ENCODE measurements around the gene PLD2. TPM values are rescaled to one million over a fixed set of nuclear protein-coding genes. Genes with fewer than 3 reads are reported as not detected.

The PLD2 gene
- total RNA-seq, 1 experiment from 2014 or later = 24.3 TPM

DNA sequence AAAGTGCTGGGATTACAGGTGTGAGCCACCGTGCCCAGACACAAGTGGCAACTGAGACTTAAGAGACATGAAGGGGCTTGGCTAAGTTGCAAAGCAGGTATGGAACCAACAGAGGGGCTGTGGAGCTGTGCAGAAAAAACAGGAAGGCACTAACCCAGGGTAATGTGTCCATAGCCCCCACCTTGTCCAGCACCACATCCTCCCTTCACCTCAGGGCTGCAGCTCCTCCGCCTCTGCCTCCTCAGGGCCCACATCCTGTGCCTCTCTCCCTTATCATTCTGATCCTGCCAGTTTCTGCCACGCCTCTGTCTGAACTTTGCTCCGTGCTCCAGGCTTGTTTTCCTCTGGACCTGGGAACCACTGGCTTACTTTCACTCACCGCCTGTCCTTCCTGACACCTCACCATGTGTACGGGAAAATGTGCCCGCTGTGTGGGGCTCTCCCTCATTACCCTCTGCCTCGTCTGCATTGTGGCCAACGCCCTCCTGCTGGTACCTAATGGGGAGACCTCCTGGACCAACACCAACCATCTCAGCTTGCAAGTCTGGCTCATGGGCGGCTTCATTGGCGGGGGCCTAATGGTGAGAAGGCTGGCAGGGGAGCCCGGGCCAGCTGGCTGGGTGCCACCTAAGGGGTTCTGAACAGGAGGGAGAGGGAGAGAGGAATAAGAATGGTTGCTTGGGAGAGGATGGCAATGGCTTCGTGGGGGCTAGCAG is 35.3 kb upstream of the PLD2 start, which contains the start of gene TM4SF5:
TSS of gene TM4SF5 (plus strand) at position 368 of the 716 bp plus-strand sequence. CDS start at position 405, 37 bp downstream.
- peak within 1 kb of the TSS; percentile 63 for H2AFZ ChIP-seq (ENCODE audit: low read length)
- intact Hi-C loops (cut with micrococcal nuclease) = no loop called here
- H3K9me2 ChIP-seq (replicated peaks; ENCODE audit: low read length) = no peaks in the 10 kb centered on the region
- no peak within 1 kb of the TSS for H3K27ac ChIP-seq (ENCODE audit: low read length)
- H3K4me2 ChIP-seq (ENCODE audit: low read length) = peak within 1 kb of the TSS; percentile 41; the same call in 1 of the 2 replicates
- H3F3A ChIP-seq (ENCODE audit: low read length, unreplicated experiment) = no peaks in the 10 kb centered on the region
- H3K9me3 ChIP-seq (ENCODE audit: low read length) = no peaks in the 10 kb centered on the region
- peaks cover 12% of the 10 kb centered on the region for H3K4me1 ChIP-seq (ENCODE audit: insufficient read depth, low read length)
- H3K79me2 ChIP-seq (ENCODE audit: low read length) = no peaks in the 10 kb centered on the region
- no peaks in the 10 kb centered on the region for H4K20me1 ChIP-seq (ENCODE audit: low read length)
- peak; percentile 28 for DNase-seq
- no peak within 1 kb of the TSS for H3K9ac ChIP-seq (ENCODE audit: low read length)
- peak; percentile 59 for ATAC-seq
- BruUV-seq (replicated peaks) = no TSS peak
- POLR2A ChIA-PET (ENCODE audit: unreplicated experiment) = interaction anchor here (0.6 kb wide), 1 partner anchor 128 kb away, joined by 4 read pairs; no protein-coding TSS in a partner anchor
- 0 out of 2 replicates have a peak within 1 kb of the TSS, but pooled peaks have one; percentile 15 for H3K4me3 ChIP-seq (ENCODE audit: low read length)
- H3K27me3 ChIP-seq (ENCODE audit: low read length) = no peaks in the 10 kb centered on the region
- TF ChIP-seq EZH2 (IDR thresholded peaks at IDR 0.05; ENCODE audit: low read length, unreplicated experiment) (no peak), EZH2phosphoT487 (IDR thresholded peaks at IDR 0.05; ENCODE audit: borderline replicate concordance, low read length) (no peak)
- TF ChIP-seq, protein P1, sequence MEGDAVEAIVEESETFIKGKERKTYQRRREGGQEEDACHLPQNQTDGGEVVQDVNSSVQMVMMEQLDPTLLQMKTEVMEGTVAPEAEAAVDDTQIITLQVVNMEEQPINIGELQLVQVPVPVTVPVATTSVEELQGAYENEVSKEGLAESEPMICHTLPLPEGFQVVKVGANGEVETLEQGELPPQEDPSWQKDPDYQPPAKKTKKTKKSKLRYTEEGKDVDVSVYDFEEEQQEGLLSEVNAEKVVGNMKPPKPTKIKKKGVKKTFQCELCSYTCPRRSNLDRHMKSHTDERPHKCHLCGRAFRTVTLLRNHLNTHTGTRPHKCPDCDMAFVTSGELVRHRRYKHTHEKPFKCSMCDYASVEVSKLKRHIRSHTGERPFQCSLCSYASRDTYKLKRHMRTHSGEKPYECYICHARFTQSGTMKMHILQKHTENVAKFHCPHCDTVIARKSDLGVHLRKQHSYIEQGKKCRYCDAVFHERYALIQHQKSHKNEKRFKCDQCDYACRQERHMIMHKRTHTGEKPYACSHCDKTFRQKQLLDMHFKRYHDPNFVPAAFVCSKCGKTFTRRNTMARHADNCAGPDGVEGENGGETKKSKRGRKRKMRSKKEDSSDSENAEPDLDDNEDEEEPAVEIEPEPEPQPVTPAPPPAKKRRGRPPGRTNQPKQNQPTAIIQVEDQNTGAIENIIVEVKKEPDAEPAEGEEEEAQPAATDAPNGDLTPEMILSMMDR (conservative IDR thresholded peaks at IDR 0.05; ENCODE audit: low read depth, low read length) = no peak
- H3K36me3 ChIP-seq (ENCODE audit: low read depth, low read length) = no peaks in the 10 kb centered on the region
- CTCF ChIA-PET = no interaction called here

DNA sequence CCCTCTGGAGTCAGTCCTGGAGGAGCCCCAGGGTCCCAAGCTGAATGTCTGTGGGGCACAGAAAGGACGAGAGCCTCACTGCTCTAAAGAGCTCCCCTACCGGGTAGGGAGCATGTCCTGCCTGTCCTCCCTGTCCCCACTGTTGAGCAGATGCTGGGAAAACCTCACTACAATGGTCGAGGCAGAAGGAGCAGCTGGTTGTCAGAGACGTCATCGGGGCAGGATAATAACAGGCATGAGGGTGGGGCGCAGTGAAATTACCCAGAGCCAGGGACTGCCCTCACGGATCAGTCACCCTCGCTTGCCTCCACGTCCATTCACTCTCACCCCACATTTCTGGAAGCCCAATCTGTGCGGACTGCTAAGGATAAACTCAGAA is 34.7 kb upstream of the PLD2 start:
- POLR2A ChIA-PET (ENCODE audit: unreplicated experiment) = interaction anchor here (0.6 kb wide), 1 partner anchor 128 kb away, joined by 4 read pairs; no protein-coding TSS in a partner anchor
- ATAC-seq = no peak
- intact Hi-C loops (cut with micrococcal nuclease) = no loop called here
- Histone ChIP-seq H3K4me2 (ENCODE audit: low read length) (no peak overlapping the region), H3K9me2 (replicated peaks; ENCODE audit: low read length) (no peaks in the 10 kb centered on the region), H3K79me2 (ENCODE audit: low read length) (no peaks in the 10 kb centered on the region), H3K4me1 (ENCODE audit: insufficient read depth, low read length) (peaks cover 12% of the 10 kb centered on the region), H3K9me3 (ENCODE audit: low read length) (no peaks in the 10 kb centered on the region), H2AFZ (ENCODE audit: low read length) (no peak overlapping the region), H3K27me3 (ENCODE audit: low read length) (no peaks in the 10 kb centered on the region), H3K9ac (ENCODE audit: low read length) (no peak overlapping the region), H3K4me3 (ENCODE audit: low read length) (no peak overlapping the region), H3F3A (ENCODE audit: low read length, unreplicated experiment) (no peaks in the 10 kb centered on the region), H4K20me1 (ENCODE audit: low read length) (no peaks in the 10 kb centered on the region), H3K27ac (ENCODE audit: low read length) (no peak overlapping the region), H3K36me3 (ENCODE audit: low read depth, low read length) (no peaks in the 10 kb centered on the region)
- no peak for TF ChIP-seq EZH2phosphoT487 (IDR thresholded peaks at IDR 0.05; ENCODE audit: borderline replicate concordance, low read length)
- TF ChIP-seq, protein P1 (conservative IDR thresholded peaks at IDR 0.05; ENCODE audit: low read depth, low read length) = no peak
- TF ChIP-seq EZH2 (IDR thresholded peaks at IDR 0.05; ENCODE audit: low read length, unreplicated experiment) = no peak
- BruUV-seq (replicated peaks) = no TSS peak
- no peak for DNase-seq
- CTCF ChIA-PET = no interaction called here
